Suprapubic skin (tissue), 4 donors: ENCODE results near the gene ABCA4. TPM values are rescaled to one million over a fixed set of nuclear protein-coding genes. Genes with fewer than 3 reads are reported as not detected.

Experiments
- DNase-seq, 2 donors: peaks; one replicate each; pipeline ENCODE4 v3.0.0-alpha.2; 2019; ENCODE audit warnings: low spot score in 2 of 2
- H3K27ac ChIP-seq: fragments of 200-600 bp; sonication (generic); one replicate; pipeline ENCODE4 v1.5.1; 2019
- H3K27me3 ChIP-seq: fragments of 200-600 bp; sonication (generic); one replicate; pipeline ENCODE4 v1.5.1; 2019
- H3K36me3 ChIP-seq: fragments of 200-600 bp; sonication (generic); one replicate; pipeline ENCODE4 v1.5.1; 2019
- H3K4me1 ChIP-seq: fragments of 200-600 bp; sonication (generic); one replicate; pipeline ENCODE4 v1.5.1; 2019
- H3K4me3 ChIP-seq: fragments of 200-600 bp; sonication (generic); one replicate; pipeline ENCODE4 v1.5.1; 2019; ENCODE audit warnings: mild to moderate bottlenecking
- H3K9me3 ChIP-seq: fragments of 200-600 bp; sonication (generic); one replicate; pipeline ENCODE4 v1.5.1; 2019
- EP300 ChIP-seq: sonication (generic); formaldehyde crosslinking; IDR thresholded peaks from one replicate; pipeline ENCODE4 v1.6.1; 2017; ENCODE audit warnings: antibody characterized with exemption
- POLR2A ChIP-seq, 2 donors: fragments of 450-650 bp; IDR thresholded peaks; one replicate each; pipeline ENCODE4 v1.6.1; 2017; ENCODE audit warnings: antibody characterized with exemption in 2 of 2, mild to moderate bottlenecking in 2 of 2, moderate library complexity in 2 of 2
- POLR2AphosphoS5 ChIP-seq, 3 donors: sonication (generic); formaldehyde crosslinking; IDR thresholded peaks; one replicate each; pipeline ENCODE4 v1.6.1; 2017; ENCODE audit warnings: antibody characterized with exemption in 3 of 3
- WGBS: methylation state at CpG from one replicate; pipeline ENCODE4 v1.1.5; 2018; 5-methylcytosine and 5-hydroxymethylcytosine counted together
- total RNA-seq, 4 donors: library from RNA; depleted of rRNA; stranded (reverse); fragments of >200 nt; gene quantifications; one replicate each; pipeline ENCODE4 v1.1.0, GENCODE V29; 2016
- TF ChIP-seq, protein P1 (sequence below), 2 donors: fragments of 200-600 bp in 1 of 2; fragments of 450-650 bp in 1 of 2; sonication (generic) in 1 of 2; IDR thresholded peaks; one replicate each; pipeline ENCODE4 v1.5.1; 2016 to 2019; ENCODE audit warnings: antibody characterized with exemption in 2 of 2, mild to moderate bottlenecking in 1 of 2, moderate library complexity in 1 of 2

ABCA4 gene
- total RNA-seq, 4 donors from 2014 or later = 2.8 to 6.8 (median 4.3) TPM

GRCh38 chr1:94037392-94038229 lies 83.3 kb downstream of the ABCA4 start:
- H3K36me3 ChIP-seq = no peaks in the 10 kb centered on the region
- H3K27me3 ChIP-seq = no peaks in the 10 kb centered on the region
- WGBS = 77% methylated on average over 9 of the region's 9 CpGs

DNA sequence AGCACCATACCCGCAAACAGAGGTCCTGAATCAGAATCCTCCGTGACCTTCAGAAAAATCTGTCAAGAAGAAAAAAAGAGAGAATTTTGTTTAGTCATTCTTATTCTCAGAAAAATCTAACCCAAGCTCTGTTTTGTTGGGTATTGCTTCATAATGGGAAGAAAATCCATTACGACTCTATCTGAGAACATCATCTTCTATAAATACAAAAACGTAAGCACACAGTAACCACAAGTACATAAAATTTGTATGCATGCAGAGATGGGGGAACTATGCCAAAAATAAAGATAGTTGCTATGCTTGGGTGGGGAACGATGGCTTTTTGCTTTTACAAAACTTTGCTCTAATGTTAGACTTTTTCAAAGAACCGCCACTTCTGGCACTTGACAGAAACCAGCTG lies 84.2 kb downstream of the ABCA4 start:
- TF ChIP-seq EP300 = no peak
- TF ChIP-seq POLR2AphosphoS5 (IDR thresholded peaks at IDR 0.05) = no peak
- TF ChIP-seq POLR2A (IDR thresholded peaks at IDR 0.05) = no peak
- TF ChIP-seq, protein P1, sequence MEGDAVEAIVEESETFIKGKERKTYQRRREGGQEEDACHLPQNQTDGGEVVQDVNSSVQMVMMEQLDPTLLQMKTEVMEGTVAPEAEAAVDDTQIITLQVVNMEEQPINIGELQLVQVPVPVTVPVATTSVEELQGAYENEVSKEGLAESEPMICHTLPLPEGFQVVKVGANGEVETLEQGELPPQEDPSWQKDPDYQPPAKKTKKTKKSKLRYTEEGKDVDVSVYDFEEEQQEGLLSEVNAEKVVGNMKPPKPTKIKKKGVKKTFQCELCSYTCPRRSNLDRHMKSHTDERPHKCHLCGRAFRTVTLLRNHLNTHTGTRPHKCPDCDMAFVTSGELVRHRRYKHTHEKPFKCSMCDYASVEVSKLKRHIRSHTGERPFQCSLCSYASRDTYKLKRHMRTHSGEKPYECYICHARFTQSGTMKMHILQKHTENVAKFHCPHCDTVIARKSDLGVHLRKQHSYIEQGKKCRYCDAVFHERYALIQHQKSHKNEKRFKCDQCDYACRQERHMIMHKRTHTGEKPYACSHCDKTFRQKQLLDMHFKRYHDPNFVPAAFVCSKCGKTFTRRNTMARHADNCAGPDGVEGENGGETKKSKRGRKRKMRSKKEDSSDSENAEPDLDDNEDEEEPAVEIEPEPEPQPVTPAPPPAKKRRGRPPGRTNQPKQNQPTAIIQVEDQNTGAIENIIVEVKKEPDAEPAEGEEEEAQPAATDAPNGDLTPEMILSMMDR (IDR thresholded peaks at IDR 0.05) = no peak
- 61% methylated on average over 6 of the region's 6 CpGs for WGBS
- H3K27me3 ChIP-seq = no peaks in the 10 kb centered on the region
- no peaks in the 10 kb centered on the region for H3K36me3 ChIP-seq
- peak overlapping the region; percentile 19 for H3K27ac ChIP-seq
- no peaks in the 10 kb centered on the region for H3K9me3 ChIP-seq
- DNase-seq = no peak
- peaks cover 49% of the 10 kb centered on the region for H3K4me1 ChIP-seq
- H3K4me3 ChIP-seq = no peak overlapping the region

More at GRCh38 chr1:94037392-94038229, 83.3 kb downstream of the ABCA4 start:
- H3K4me3 ChIP-seq = no peak overlapping the region
- H3K4me1 ChIP-seq = peaks cover 49% of the 10 kb centered on the region
- no peaks in the 10 kb centered on the region for H3K9me3 ChIP-seq
- H3K27ac ChIP-seq = peak overlapping the region; percentile 19
- TF ChIP-seq EP300 (no peak), POLR2A (IDR thresholded peaks at IDR 0.05) (no peak), POLR2AphosphoS5 (IDR thresholded peaks at IDR 0.05) (no peak)
- TF ChIP-seq, protein P1 (IDR thresholded peaks at IDR 0.05) = no peak
- no peak for DNase-seq

DNA sequence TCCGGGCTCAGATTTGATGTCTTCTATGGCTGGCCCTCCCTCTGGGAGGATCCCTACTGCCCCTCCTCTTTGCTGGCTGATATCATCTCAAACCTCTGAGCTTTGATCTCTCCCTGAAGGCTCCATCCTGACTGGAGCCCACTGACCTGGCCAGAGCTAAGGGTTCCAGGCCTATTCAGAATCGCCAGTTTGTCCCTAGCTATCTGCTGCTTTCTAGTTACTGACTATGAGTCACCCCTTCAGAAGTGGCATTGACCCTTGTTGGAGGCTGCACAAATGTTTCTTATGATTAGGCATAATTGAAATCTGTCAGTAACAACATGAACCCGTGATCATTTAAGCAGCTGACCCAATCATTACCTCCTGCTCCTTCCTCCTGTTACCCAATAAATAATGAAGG lies 87.1 kb downstream of the ABCA4 start:
- no peak for DNase-seq
- H3K27me3 ChIP-seq = no peaks in the 10 kb centered on the region
- no peaks in the 10 kb centered on the region for H3K9me3 ChIP-seq
- WGBS = 80% methylated on average over 3 of the region's 3 CpGs
- H3K4me1 ChIP-seq = peaks cover 28% of the 10 kb centered on the region
- no peak for TF ChIP-seq POLR2A (IDR thresholded peaks at IDR 0.05)
- no peak for TF ChIP-seq EP300
- no peak for TF ChIP-seq POLR2AphosphoS5 (IDR thresholded peaks at IDR 0.05)
- TF ChIP-seq, protein P1 (IDR thresholded peaks at IDR 0.05) = no peak
- H3K27ac ChIP-seq = no peak overlapping the region
- no peak overlapping the region for H3K4me3 ChIP-seq
- no peaks in the 10 kb centered on the region for H3K36me3 ChIP-seq

- Histone ChIP-seq H3K27me3 (no peaks in the 10 kb centered on the region), H3K27ac (no peak overlapping the region), H3K9me3 (no peaks in the 10 kb centered on the region), H3K4me1 (peaks cover 16% of the 10 kb centered on the region), H3K36me3 (no peaks in the 10 kb centered on the region), H3K4me3 (no peak overlapping the region)
- TF ChIP-seq POLR2AphosphoS5 (IDR thresholded peaks at IDR 0.05) (no peak), POLR2A (IDR thresholded peaks at IDR 0.05) (no peak), EP300 (no peak)
- TF ChIP-seq, protein P1 (IDR thresholded peaks at IDR 0.05) = no peak
- 88% methylated on average over 3 of the region's 3 CpGs for WGBS
- DNase-seq = no peak
Measured at GRCh38 chr1:94032637-94033036, 88.3 kb downstream of the ABCA4 start.

- Histone ChIP-seq H3K36me3 (no peaks in the 10 kb centered on the region), H3K4me3 (no peak overlapping the region), H3K4me1 (peaks cover 11% of the 10 kb centered on the region), H3K27me3 (no peaks in the 10 kb centered on the region), H3K27ac (no peak overlapping the region), H3K9me3 (no peaks in the 10 kb centered on the region)
- TF ChIP-seq, protein P1 (IDR thresholded peaks at IDR 0.05) = no peak
- TF ChIP-seq EP300 = no peak
- 86% methylated on average over 9 of the region's 9 CpGs for WGBS
- no peak for DNase-seq
Measured at GRCh38 chr1:94031591-94031990, 89.4 kb downstream of the ABCA4 start.
